Measurements from ENCODE around the gene SAC3D1. TPM values are rescaled to one million over a fixed set of nuclear protein-coding genes. Genes with fewer than 3 reads are reported as not detected.
A peak's percentile ranks its signal among the peaks of the same experiment; 100 is the strongest.
"Not testable (repeated sequence)": the region's sequence is repeated elsewhere in the genome, so short reads cannot be mapped to it uniquely, and the experiment has no call there.

The SAC3D1 gene
- total RNA-seq, 2 donors from 2014 or later: 8.9 to 33.3 TPM

DNA sequence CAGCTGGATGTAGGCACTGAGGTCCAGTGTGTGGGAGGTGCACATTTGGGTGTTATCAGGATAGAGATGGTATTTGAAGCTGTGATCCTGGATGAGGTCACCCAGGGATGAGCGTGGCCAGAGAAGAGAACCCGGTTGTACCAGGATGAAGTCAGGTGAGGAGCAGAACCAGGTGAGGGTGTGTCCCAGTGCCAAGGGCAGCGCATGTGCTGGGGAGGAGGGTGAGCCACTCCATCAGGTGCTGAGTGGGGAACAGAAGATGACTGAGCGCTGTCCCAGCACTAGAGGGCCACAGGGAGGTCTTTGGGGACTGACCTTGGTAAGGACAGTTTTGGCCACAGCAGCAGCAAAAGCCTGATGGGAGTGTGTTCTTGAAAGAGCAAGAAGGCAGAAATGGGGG lies 24.3 kb upstream of the SAC3D1 start:
- peaks cover 0 to 5% of the 10 kb centered on the region in 2 donors for H3K9me3 Mint-ChIP-seq
- DNase-seq (ENCODE audit: low spot score in 2 of 2) (no peak), ATAC-seq (no peak)
- peaks cover 0 to 20% of the 10 kb centered on the region in 2 donors for H3K36me3 Mint-ChIP-seq
- H3K27ac Mint-ChIP-seq: peak overlapping the region in 1 of 2 donors; percentile 19

DNA sequence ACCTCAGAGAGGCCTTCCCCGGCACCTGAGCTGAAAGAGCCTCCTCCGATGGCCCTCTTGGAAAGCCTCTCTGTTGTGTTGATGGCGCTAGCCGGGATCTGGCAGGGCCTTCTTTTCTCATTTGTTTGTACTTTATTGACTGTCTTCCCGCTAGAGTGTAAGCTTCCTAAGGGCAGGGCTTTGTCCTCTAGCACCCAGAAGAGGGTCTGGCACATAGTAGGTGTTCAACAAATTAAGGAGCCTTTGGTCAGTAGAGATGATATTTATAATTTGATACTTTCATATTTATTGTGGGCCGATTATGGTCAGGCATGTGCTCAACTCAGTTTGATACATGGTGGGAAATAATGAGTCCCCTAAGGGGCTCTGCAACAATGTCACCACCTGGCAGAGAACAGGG lies 23.1 kb upstream of the SAC3D1 start:
- Mint-ChIP-seq H3K36me3 (peaks cover 0 to 20% of the 10 kb centered on the region in 2 donors), H3K9me3 (peaks cover 0 to 5% of the 10 kb centered on the region in 2 donors), H3K27ac (peak overlapping the region in 1 of 2 donors; percentile 30)
- DNase-seq (ENCODE audit: low spot score in 2 of 2) (no peak), ATAC-seq (no peak)

DNA sequence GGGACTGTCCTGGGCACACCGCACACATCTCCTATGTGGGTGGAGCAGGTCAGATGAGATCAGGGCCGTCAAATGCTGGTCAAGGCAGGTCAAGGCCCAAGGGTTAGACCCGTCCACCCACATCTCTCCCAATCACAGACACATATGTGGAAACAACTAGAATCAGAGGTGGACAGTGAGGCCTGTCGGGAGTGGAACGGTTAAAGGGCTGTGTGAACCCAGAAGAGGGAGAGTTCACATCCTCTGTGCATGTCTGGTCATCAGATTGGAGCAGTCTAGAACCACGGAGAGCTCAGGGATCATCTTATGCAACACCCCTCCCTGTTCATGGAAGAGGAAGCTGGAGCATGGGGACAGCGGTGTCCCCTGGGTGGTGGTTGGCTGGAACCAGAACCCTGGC lies 21.2 kb upstream of the SAC3D1 start:
- no peak overlapping the region for H3K27ac Mint-ChIP-seq
- peaks cover 0 to 20% of the 10 kb centered on the region in 2 donors for H3K36me3 Mint-ChIP-seq
- H3K9me3 Mint-ChIP-seq: peaks cover 0 to 5% of the 10 kb centered on the region in 2 donors
- DNase-seq (ENCODE audit: low spot score in 2 of 2): no peak
- no peak for ATAC-seq

DNA sequence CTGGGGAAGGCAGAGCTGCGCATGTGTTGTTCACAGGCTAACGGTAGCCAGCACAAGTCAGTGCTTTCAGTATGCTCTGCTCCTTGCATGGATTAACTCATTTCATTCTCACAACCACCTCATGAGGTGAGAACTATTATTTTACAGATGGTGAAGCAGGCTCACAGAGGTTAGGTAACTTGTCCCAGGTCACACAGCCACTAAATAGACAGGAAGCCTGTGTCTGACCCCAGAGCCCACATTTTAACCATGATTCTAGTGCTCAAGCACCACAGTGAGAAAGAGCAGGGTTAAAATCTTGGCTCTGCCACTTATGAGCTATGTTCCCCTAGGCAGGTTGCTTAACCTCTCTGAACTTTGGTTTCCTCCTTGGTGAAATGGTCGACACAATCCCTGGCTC lies 20.0 kb upstream of the SAC3D1 start:
- H3K36me3 Mint-ChIP-seq: peaks cover 0 to 20% of the 10 kb centered on the region in 2 donors
- H3K9me3 Mint-ChIP-seq: peaks cover 0 to 5% of the 10 kb centered on the region in 2 donors
- peak overlapping the region in 1 of 2 donors; percentile 44 for H3K27ac Mint-ChIP-seq
- ATAC-seq: no peak
- DNase-seq (ENCODE audit: low spot score in 2 of 2): no peak

DNA sequence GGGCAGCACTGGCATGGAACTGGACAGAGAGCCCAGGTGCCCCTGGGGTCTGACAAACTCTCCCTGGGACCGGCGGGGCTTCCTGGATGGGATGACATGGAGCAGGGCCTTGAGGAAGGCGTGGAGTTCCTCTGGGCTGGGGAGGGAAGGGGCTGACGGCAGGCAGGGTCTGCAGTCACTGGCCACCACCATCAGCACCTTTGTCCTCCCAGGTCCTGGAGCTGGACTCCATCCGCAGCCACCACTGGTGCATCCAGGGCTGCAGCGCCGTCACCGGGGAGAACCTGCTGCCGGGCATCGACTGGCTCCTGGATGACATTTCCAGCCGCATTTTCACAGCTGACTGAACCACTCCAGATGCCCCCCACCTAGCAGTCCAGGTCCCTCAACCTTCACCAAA lies 19.5 kb upstream of the SAC3D1 start:
- H3K36me3 Mint-ChIP-seq: peaks cover 0 to 15% of the 10 kb centered on the region in 2 donors
- ATAC-seq (no peak), DNase-seq (ENCODE audit: low spot score in 2 of 2) (no peak)
- H3K27ac Mint-ChIP-seq: no peak overlapping the region
- H3K9me3 Mint-ChIP-seq: peaks cover 0 to 5% of the 10 kb centered on the region in 2 donors

DNA sequence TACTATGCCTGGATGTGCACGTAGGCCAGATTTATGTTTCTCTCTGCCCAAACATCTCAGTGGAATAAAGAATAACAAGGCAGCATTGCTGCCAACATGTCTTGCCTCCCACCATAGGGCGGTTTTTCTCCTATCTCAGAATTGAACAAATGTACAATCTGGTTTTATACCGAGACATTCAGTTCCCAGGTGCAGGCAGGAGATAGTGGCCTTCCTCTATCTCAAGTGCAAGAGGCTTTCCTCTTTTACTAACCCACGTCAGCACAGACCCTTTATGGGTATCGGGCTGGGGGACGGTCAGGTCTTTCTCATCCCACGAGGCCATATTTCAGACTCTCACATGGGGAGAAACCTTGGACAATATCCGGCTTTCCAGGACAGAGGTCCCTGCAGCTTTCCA lies 17.5 kb upstream of the SAC3D1 start:
- DNase-seq (ENCODE audit: low spot score in 2 of 2); H3K36me3 Mint-ChIP-seq; H3K9me3 Mint-ChIP-seq; ATAC-seq; H3K27ac Mint-ChIP-seq: not testable (repeated sequence)

DNA sequence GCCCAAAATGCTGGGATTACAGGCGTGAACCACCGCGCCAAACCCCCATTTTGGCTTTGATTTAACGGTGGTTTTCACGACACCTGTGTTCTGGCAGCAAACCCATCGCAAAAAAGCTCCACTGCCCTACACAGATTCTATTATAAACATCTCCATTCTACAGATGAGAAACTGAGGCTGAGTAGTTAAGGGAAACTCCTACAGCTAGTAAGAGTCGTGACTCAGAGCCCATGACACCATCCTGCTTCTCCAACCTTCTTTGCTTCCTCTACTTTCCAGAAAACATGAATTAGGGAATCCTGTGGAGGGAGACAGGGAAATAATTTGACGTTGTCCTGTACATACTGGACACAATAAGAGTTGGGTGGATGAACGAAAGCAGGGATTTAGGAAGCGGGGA lies 14.2 kb upstream of the SAC3D1 start:
- H3K36me3 Mint-ChIP-seq: no peaks in the 10 kb centered on the region
- H3K9me3 Mint-ChIP-seq: no peaks in the 10 kb centered on the region
- ATAC-seq: peak in 1 of 2 donors; percentile 54
- no peak for DNase-seq (ENCODE audit: low spot score in 2 of 2)
- peak overlapping the region; percentile 30 to 90 for H3K27ac Mint-ChIP-seq

DNA sequence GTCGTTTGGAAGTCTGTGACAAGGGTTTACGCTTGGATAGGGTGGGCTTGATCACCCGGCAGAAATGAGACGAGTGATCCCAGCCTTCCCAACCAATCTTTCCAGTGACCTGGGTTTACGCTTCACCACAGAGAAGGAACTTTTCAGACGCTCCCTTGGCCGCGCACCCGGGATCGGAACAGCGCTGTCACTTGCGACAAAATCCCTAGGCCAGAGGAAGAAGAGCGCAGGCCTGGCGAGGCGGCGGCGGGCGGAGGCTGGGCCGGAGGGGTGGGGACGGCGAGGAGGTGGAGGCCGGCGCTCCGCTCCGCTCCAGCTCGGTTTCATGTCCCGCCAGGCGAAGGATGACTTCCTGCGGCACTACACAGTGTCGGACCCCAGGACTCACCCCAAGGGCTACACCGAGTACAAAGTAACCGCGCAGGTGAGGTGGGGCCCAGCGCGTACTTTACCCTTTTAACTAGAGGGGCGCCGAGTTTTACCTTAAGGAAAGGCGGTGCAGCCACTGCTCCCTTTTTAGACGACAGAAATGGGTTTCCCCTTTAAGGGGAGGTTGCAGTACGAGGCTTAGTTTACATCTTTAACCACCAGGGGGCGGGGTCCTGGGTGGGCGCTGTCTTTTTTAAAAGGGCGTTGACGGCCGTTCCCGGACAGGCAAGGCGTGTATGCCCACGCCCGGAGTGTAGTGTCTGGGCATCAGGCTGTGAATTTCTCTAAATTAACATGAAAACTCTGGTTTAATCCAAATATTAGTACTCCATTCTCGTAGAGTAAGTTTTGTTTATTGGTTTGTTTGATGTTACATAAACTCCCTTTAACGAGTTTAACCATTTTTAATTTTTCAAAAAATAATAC lies 13.6 kb upstream of the SAC3D1 start, which contains the start of gene SNX15:
SNX15 (plus strand) TSS at position 227 of the 855 bp plus-strand sequence; CDS start at position 326, 99 bp downstream.
- H3K27ac Mint-ChIP-seq: peak within 1 kb of the TSS; percentile 30 to 90
- H3K36me3 Mint-ChIP-seq: no peaks in the 10 kb centered on the region
- peak; percentile 90 to 94 for ATAC-seq
- peak; percentile 84 to 93 for DNase-seq (ENCODE audit: low spot score in 2 of 2)
- no peaks in the 10 kb centered on the region for H3K9me3 Mint-ChIP-seq

DNA sequence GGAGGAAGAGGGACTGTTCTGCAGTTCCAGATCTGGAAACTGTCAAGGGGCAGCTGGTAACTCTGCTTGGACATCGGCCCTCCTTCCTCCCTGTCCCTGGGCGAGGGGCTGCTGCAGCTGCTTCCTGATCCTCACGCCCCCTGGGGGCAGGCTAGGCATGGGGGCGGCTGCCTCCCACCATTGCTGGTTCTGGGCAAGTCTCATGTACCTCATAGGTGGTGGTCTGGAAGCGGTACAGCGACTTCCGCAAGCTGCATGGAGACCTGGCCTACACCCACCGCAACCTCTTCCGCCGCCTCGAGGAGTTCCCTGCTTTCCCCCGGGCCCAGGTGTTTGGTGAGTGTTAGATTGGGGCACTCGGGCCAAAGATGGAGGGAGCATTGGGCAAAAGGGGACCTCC lies 8.8 kb upstream of the SAC3D1 start:
- ATAC-seq (no peak), DNase-seq (ENCODE audit: low spot score in 2 of 2) (no peak)
- Mint-ChIP-seq H3K36me3 (no peaks in the 10 kb centered on the region), H3K9me3 (no peaks in the 10 kb centered on the region), H3K27ac (no peak overlapping the region)

DNA sequence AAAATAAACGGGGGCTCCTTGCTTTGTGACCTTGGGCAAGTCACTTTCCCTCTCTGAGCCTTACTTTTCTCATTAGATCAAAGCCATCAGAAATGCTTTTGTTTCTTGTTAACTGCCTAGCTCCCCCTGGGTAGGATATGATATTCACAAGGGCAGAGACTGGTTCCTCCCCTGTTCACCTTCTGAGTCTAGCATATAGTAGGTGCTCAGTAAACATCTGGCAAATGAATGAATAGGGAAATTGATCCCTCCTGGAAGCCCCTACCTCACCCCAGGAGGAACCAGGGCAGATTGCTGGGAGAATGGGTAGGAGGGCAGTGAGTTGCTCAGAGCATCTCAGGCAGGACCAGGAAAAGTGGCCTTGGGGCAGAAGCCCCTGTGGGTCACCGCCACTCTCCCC lies 6.6 kb upstream of the SAC3D1 start:
- ATAC-seq (no peak), DNase-seq (ENCODE audit: low spot score in 2 of 2) (no peak)
- Mint-ChIP-seq H3K9me3 (no peaks in the 10 kb centered on the region), H3K27ac (no peak overlapping the region), H3K36me3 (no peaks in the 10 kb centered on the region)

DNA sequence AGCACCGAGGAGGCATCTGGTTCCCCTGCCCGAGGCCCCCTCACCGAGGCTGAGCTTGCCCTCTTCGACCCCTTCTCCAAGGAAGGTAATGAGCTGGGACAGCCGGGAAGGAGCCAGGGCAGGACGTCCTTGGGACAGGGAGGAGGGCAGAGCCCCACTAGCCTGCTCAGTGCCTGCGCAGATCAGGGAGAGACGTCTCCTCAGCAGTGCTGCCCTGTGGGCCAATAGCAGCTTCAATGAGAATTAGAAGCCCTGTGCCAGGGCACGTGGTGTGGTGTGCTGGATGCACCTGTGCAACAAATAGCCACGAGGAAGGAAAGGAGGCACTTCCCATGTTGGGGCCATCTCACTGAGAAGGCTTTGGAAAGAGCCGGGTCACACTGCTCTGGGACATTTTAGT lies 5.4 kb upstream of the SAC3D1 start:
- ATAC-seq (no peak), DNase-seq (ENCODE audit: low spot score in 2 of 2) (no peak)
- no peak overlapping the region for H3K27ac Mint-ChIP-seq
- no peaks in the 10 kb centered on the region for H3K36me3 Mint-ChIP-seq
- H3K9me3 Mint-ChIP-seq: no peaks in the 10 kb centered on the region

DNA sequence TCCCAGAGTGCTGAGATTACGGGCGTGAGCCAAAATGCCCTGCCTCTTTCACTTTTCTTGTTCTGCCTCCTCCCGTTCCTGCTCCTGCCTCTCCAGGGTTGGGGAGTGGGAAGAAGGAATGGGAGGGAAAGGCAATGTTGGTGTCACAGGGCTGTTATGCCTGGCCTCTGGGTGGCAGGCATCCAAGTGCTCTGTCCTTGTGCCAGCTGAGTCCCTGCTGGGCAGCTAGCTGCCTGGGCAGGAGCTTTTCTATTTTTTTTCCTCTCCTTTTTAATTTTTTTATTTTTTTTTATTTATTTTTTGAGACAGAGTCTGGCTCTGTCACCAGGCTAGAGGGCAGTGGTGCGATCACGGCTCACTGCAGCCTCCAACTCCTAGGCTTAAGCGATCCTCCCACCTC lies 4.1 kb upstream of the SAC3D1 start:
- Mint-ChIP-seq H3K27ac (no peak overlapping the region), H3K36me3 (no peaks in the 10 kb centered on the region), H3K9me3 (no peaks in the 10 kb centered on the region)
- ATAC-seq (no peak), DNase-seq (ENCODE audit: low spot score in 2 of 2) (no peak)

DNA sequence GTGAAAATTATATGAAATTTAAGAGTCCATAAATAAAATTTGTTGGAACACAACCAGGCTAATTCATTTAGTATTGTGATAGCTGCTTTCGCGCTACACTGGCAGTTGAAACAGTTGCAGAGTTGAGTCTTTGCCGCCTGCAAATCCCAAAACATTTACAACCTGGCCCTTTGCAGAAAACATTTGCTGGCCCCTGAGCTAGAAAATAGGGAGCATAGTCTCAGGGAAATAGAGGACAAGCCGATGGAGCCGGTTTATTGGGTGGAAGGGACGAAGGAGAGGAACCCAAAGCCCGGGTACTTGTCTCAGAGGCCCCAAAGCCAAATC lies 527 bp upstream of the SAC3D1 start:
- H3K9me3 Mint-ChIP-seq: no peaks in the 10 kb centered on the region
- ATAC-seq (no peak), DNase-seq (ENCODE audit: low spot score in 2 of 2) (no peak)
- H3K36me3 Mint-ChIP-seq: peaks cover 5 to 7% of the 10 kb centered on the region in 2 donors
- H3K27ac Mint-ChIP-seq: peak overlapping the region; percentile 82 to 92

DNA sequence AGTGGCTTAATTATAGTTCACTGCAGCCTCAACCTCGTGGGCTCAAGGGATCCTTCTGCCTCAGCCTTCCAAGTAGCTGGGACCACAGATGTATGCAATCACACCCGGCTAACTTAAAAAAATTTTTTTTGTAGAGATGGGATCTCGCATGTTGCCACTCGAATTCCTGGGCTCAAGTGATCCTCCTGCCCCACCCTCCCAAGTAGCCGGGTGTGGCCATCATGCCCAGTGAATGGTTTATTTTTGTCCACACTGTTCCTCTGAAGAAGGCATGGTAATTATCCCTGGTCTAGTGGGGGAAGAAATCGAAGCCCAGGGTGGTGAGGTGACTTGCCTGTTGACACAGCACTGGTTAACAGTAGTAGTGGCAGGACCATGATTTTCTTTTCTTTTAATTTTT lies 1.9 kb downstream of the SAC3D1 start:
- DNase-seq (ENCODE audit: low spot score in 2 of 2) (no peak), ATAC-seq (no peak)
- H3K27ac Mint-ChIP-seq: peak overlapping the region in 1 of 2 donors; percentile 71

DNA sequence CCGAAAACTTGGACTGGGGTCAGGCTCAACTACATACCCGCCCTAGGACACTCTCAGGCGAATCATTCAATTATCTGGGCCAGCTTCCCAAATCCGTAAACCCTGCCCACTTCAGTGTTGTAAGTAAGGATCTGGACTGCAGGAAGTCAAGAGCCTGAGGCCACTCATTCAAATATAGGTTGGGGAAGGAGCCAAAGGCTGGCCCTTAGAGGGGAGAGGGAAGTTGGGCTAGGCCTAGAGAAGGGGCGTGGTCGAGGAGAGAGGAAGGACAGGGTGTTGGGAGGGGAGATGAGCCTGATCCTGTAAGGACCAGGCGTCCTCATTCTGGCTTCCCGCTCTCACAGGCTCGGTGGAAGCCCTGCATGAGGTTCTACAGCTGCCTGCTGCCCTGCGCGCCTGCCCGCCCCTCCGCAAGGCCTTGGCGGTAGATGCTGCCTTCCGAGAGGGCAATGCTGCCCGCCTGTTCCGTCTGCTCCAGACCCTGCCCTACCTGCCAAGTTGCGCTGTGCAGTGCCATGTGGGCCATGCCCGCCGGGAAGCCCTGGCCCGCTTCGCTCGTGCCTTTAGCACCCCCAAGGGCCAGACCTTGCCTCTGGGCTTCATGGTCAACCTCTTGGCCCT lies 3.0 kb downstream of the SAC3D1 start:
- ATAC-seq: no peak
- Mint-ChIP-seq H3K27ac (no peak overlapping the region), H3K36me3 (peaks cover 7 to 11% of the 10 kb centered on the region in 2 donors), H3K9me3 (no peaks in the 10 kb centered on the region)
- no peak for DNase-seq (ENCODE audit: low spot score in 2 of 2)

More for the DNA sequence above, 1.9 kb downstream of the SAC3D1 start:
- Mint-ChIP-seq H3K9me3 (no peaks in the 10 kb centered on the region), H3K36me3 (peaks cover 7 to 11% of the 10 kb centered on the region in 2 donors)

DNA sequence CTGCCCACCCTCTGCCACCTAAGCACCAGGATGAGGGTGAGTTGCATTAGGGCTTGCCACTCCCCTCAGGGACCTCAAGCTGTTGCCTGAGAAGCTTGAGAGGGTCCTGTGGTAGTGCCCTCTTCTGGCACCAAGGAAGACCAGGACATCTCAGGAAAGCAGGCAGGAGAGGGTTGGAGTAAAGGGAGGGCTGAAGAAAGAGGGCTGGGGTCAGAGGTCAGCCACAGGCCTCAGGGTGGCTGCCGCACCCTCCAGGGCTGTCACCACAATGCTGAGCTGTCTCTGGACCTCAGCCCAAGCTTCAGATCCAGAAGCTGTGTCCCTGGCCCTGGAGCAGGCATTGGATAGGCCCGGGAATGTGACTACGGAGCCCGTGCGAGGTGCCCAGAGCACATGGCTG lies 4.1 kb downstream of the SAC3D1 start:
- Mint-ChIP-seq H3K9me3 (no peaks in the 10 kb centered on the region), H3K27ac (no peak overlapping the region), H3K36me3 (peaks cover 7 to 11% of the 10 kb centered on the region in 2 donors)
- DNase-seq (ENCODE audit: low spot score in 2 of 2): no peak
- ATAC-seq: no peak

DNA sequence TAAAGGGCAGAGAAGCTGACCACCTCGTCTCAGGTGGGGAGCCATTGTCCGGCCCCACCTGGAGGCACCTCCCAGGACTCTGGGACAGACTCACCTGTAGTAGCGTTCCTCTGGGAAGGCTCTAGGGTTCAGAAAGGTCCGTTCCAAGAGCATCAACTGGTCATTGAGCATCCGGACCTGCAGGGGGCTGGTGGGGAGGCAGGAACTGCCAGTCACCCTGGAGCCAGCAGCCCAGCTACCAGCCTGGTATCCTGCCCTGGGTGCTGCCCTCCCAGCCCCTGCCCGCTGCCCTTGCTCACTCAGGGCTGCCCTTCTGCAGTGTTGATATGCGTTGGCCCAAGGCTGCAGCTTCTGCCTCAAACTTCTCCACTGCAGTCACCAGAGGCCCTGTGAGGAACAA lies 4.7 kb downstream of the SAC3D1 start:
- ATAC-seq (no peak), DNase-seq (ENCODE audit: low spot score in 2 of 2) (no peak)
- H3K9me3 Mint-ChIP-seq: no peaks in the 10 kb centered on the region

More for the DNA sequence above, 4.7 kb downstream of the SAC3D1 start:
- Mint-ChIP-seq H3K27ac (no peak overlapping the region), H3K36me3 (peaks cover 7 to 11% of the 10 kb centered on the region in 2 donors)

Data from activated naive CD4-positive, alpha-beta T cell treated with anti-CD3 and anti-CD28 coated beads, Interleukin-2, amount 50 U/mL, for 72 hours (primary cell).